HEK293T (cell line): ENCODE data around the gene SH2D4B.
"Not testable (repeated sequence)": the region's sequence is repeated elsewhere in the genome, so short reads cannot be mapped to it uniquely, and the experiment has no call there.

ENCODE experiments used
- CTCF ChIA-PET: fragments of 350-600 bp; formaldehyde crosslinking; extraction: SDS; loops from one replicate; lab custom pipeline; 2021; ENCODE audit warnings: antibody characterized with exemption, inconsistent platforms; lab: Yijun Ruan, JAX
- POLR2A ChIA-PET: fragments of 350-600 bp; formaldehyde crosslinking; extraction: SDS; loops from one replicate; lab custom pipeline; 2020; ENCODE audit warnings: antibody characterized with exemption, inconsistent platforms; lab: Yijun Ruan, JAX
- DNase-seq: peaks from one replicate; pipeline ENCODE4 v3.0.0; 2012; ENCODE audit warnings: mixed read lengths; ENCODE audit errors: extremely low spot score
- ARNT ChIP-seq: fragments of 450-650 bp; IDR thresholded peaks from 2 replicates; pipeline ENCODE4 v1.6.1; 2017; ENCODE audit warnings: mild to moderate bottlenecking
- BHLHE40 ChIP-seq: fragments of 450-650 bp; IDR thresholded peaks from 2 replicates; pipeline ENCODE4 v1.6.1; 2016; ENCODE audit warnings: mild to moderate bottlenecking, moderate library complexity, borderline replicate concordance
- CTBP1 ChIP-seq: fragments of 450-650 bp; IDR thresholded peaks from 2 replicates; pipeline ENCODE4 v1.6.1; 2016; ENCODE audit warnings: borderline replicate concordance
- ELF4 ChIP-seq: fragments of 450-650 bp; IDR thresholded peaks from 2 replicates; pipeline ENCODE4 v1.6.1; 2017; ENCODE audit warnings: antibody characterized with exemption
- FOXA1 ChIP-seq: fragments of 450-650 bp; IDR thresholded peaks from 2 replicates; pipeline ENCODE4 v1.6.1; 2016; ENCODE audit warnings: mild to moderate bottlenecking
- FOXK2 ChIP-seq: fragments of 450-650 bp; IDR thresholded peaks from 2 replicates; pipeline ENCODE4 v1.6.1; 2016; ENCODE audit warnings: mild to moderate bottlenecking
- FOXM1 ChIP-seq: fragments of 450-650 bp; IDR thresholded peaks from 2 replicates; pipeline ENCODE4 v1.6.1; 2017; ENCODE audit warnings: mild to moderate bottlenecking, borderline replicate concordance
- HDGF ChIP-seq: fragments of 450-650 bp; IDR thresholded peaks from 2 replicates; pipeline ENCODE4 v1.6.1; 2017; ENCODE audit warnings: antibody characterized with exemption, borderline replicate concordance
- L3MBTL2 ChIP-seq: fragments of 450-650 bp; conservative IDR thresholded peaks from 2 replicates; pipeline ENCODE4 v1.6.1; 2016; ENCODE audit warnings: mild to moderate bottlenecking
- LEF1 ChIP-seq: fragments of 450-650 bp; IDR thresholded peaks from 2 replicates; pipeline ENCODE4 v1.6.1; 2017; ENCODE audit warnings: mild to moderate bottlenecking, borderline replicate concordance
- NFRKB ChIP-seq: fragments of 450-650 bp; IDR thresholded peaks from 2 replicates; pipeline ENCODE4 v1.6.1; 2016; ENCODE audit warnings: mild to moderate bottlenecking, moderate library complexity
- PKNOX1 ChIP-seq: fragments of 450-650 bp; IDR thresholded peaks from 2 replicates; pipeline ENCODE4 v1.6.1; 2016
- SP1 ChIP-seq: fragments of 450-650 bp; IDR thresholded peaks from 2 replicates; pipeline ENCODE4 v1.6.1; 2017
- SUZ12 ChIP-seq: fragments of 450-650 bp; IDR thresholded peaks from 2 replicates; pipeline ENCODE4 v1.6.1; 2016; ENCODE audit warnings: mild to moderate bottlenecking
- TARDBP ChIP-seq: fragments of 450-650 bp; IDR thresholded peaks from 2 replicates; pipeline ENCODE4 v1.6.1; 2016
- ZNF384 ChIP-seq: fragments of 450-650 bp; IDR thresholded peaks from 2 replicates; pipeline ENCODE4 v1.6.1; 2016

SH2D4B gene

GRCh38 chr10:80542652-80543318 lies 5.1 kb downstream of the SH2D4B start:
- ChIA-PET CTCF (interaction anchor here (1.2 kb wide), 1 partner anchor 9 kb away, joined by 3 read pairs; no protein-coding TSS in a partner anchor), POLR2A (no interaction called here)
- DNase-seq: no peak
- TF ChIP-seq SUZ12 (no peak), FOXK2 (no peak), HDGF (no peak), FOXA1 (no peak), TARDBP (no peak), PKNOX1 (peak; percentile 39; the same call in 1 of the 2 replicates)

DNA sequence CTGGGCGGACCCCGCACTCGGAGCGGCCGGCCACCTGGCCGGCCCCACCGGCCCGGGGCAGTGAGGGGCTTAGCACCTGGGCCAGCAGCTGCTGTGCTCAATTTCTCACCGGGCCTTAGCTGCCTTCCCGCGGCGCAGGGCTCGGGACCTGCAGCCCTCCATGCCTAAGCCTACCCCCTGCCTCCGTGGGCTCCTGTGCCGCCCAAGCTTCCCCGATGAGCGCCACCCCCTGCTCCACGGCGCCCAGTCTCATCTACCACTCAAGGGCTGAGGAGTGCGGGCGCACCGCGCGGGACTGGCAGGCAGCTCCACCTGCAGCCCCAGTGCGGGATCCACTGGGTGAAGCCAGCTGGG lies 5.6 kb downstream of the SH2D4B start:
- DNase-seq, CTCF ChIA-PET, POLR2A ChIA-PET: not testable (repeated sequence)

- no peak for DNase-seq
- CTCF ChIA-PET: no interaction called here
- POLR2A ChIA-PET: no interaction called here
- TF ChIP-seq TARDBP (no peak), NFRKB (no peak), HDGF (no peak), L3MBTL2 (no peak), FOXA1 (no peak), LEF1 (no peak), ZNF384 (no peak), PKNOX1 (no peak), BHLHE40 (no peak), FOXM1 (no peak), CTBP1 (no peak)
Measured at GRCh38 chr10:80544316-80544953, 6.7 kb downstream of the SH2D4B start.

- TF ChIP-seq PKNOX1: no peak
- POLR2A ChIA-PET: no interaction called here
- DNase-seq: peak; percentile 3
- CTCF ChIA-PET: no interaction called here
Measured at GRCh38 chr10:80545258-80545881, 7.7 kb downstream of the SH2D4B start.

DNA sequence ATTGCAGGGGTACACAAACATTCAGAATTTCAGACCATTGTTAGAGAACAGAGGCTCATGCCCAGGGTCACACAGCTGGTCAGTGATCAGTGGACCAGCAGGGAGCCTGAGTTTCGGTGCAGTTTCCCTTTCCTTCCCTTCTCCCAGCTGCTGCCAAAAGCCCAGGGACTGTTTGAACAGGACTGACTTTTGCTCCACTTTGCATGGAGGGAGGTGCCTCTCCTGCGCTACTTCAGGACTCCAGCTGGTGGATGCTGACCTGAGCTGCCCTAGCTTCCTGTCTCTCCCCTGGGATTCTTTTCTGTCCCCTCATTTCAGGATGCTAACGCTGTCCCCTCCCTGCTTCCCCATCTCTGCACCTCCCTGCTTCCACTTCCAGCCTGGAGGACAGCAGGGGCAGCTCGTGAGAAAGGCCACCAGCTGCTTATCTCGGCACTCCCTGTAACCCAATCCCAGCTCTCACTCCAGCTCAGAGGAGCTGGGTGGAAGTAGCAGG lies 14.5 kb downstream of the SH2D4B start:
- POLR2A ChIA-PET: no interaction called here
- peak; percentile 20 for DNase-seq
- CTCF ChIA-PET: interaction anchor here (0.6 to 1.5 kb wide), 3 partner anchors 10 to 383 kb away, joined by 3 to 5 read pairs (median 4); no protein-coding TSS in a partner anchor
- TF ChIP-seq LEF1 (no peak), ZNF384 (no peak), HDGF (no peak), ARNT (no peak), NFRKB (no peak), FOXK2 (no peak), ELF4 (no peak), FOXM1 (no peak), PKNOX1 (no peak), L3MBTL2 (no peak), CTBP1 (no peak), TARDBP (no peak), SUZ12 (no peak), FOXA1 (no peak), BHLHE40 (no peak), SP1 (no peak)

- TF ChIP-seq SUZ12 (no peak), ARNT (no peak), FOXA1 (no peak), TARDBP (no peak), FOXK2 (no peak), FOXM1 (no peak), SP1 (no peak), CTBP1 (no peak), HDGF (no peak), ZNF384 (no peak), LEF1 (no peak), BHLHE40 (no peak), L3MBTL2 (no peak), ELF4 (no peak), PKNOX1 (no peak), NFRKB (no peak)
- CTCF ChIA-PET: interaction anchor here (0.6 kb wide), 1 partner anchor 18 kb away, joined by 6 read pairs; no protein-coding TSS in a partner anchor
- peak; percentile 3 for DNase-seq
- POLR2A ChIA-PET: no interaction called here
Measured at GRCh38 chr10:80553436-80553835, 15.7 kb downstream of the SH2D4B start.
